GM23338 (cell line): ENCODE results near the gene FBXO31. TPM values are rescaled to one million over a fixed set of nuclear protein-coding genes. Genes with fewer than 3 reads are reported as not detected.

Experiments used
- ATAC-seq: fragments of 200-7000 bp; cut with Tn5 transposase; 3 replicates; pipeline ENCODE4 v1.9.1; 2020
- DNase-seq: peaks from one replicate; pipeline ENCODE4 v3.0.0-alpha.2; 2015; ENCODE audit warnings: low spot score
- H2AFZ ChIP-seq: fragments of 200-600 bp; sonication (generic); 2 replicates; pipeline ENCODE4 v1.8.0; 2016; ENCODE audit warnings: antibody characterized with exemption, mild to moderate bottlenecking, moderate library complexity
- H3F3A ChIP-seq: fragments of 200-600 bp; sonication (generic); replicated peaks from 2 replicates; pipeline ENCODE4 v1.8.0; 2017; ENCODE audit warnings: antibody characterized with exemption, mixed run types, low read depth
- H3K27ac ChIP-seq: fragments of 200-600 bp; sonication (generic); 2 replicates; pipeline ENCODE4 v1.6.1; 2016; ENCODE audit warnings: low read depth
- H3K27me3 ChIP-seq: fragments of 200-600 bp; sonication (generic); 2 replicates; pipeline ENCODE4 v1.8.0; 2016; ENCODE audit warnings: mild to moderate bottlenecking, mixed run types, moderate library complexity; ENCODE audit not compliant: insufficient read depth
- H3K36me3 ChIP-seq: fragments of 200-600 bp; sonication (generic); 2 replicates; pipeline ENCODE4 v1.8.0; 2016; ENCODE audit warnings: mild to moderate bottlenecking; ENCODE audit not compliant: insufficient read depth
- H3K4me1 ChIP-seq: fragments of 200-600 bp; sonication (generic); 2 replicates; pipeline ENCODE4 v1.8.0; 2016; ENCODE audit warnings: mild to moderate bottlenecking, moderate library complexity; ENCODE audit not compliant: insufficient read depth
- H3K4me2 ChIP-seq: fragments of 200-600 bp; sonication (generic); 2 replicates; pipeline ENCODE4 v1.7.1; 2017; ENCODE audit warnings: mixed run types
- H3K4me3 ChIP-seq: fragments of 200-600 bp; sonication (generic); 2 replicates; pipeline ENCODE4 v1.6.1; 2016; ENCODE audit warnings: mixed run types
- H3K79me2 ChIP-seq: fragments of 200-600 bp; sonication (generic); replicated peaks from 2 replicates; pipeline ENCODE4 v1.8.0; 2017; ENCODE audit warnings: mild to moderate bottlenecking; ENCODE audit not compliant: insufficient read depth
- H3K9me2 ChIP-seq: fragments of 200-600 bp; sonication (generic); 2 replicates; pipeline ENCODE4 v1.8.0; 2017; ENCODE audit not compliant: insufficient read depth
- H4K20me1 ChIP-seq: fragments of 200-600 bp; sonication (generic); replicated peaks from 2 replicates; pipeline ENCODE4 v1.8.0; 2017; ENCODE audit warnings: mild to moderate bottlenecking; ENCODE audit not compliant: insufficient read depth
- H3K27ac Mint-ChIP-seq: 2 replicates; pipeline ENCODE4 v1.8.0; 2020; ENCODE audit warnings: inconsistent platforms, mild to moderate bottlenecking, moderate library complexity, mixed read lengths
- H3K27me3 Mint-ChIP-seq: 3 replicates; pipeline ENCODE4 v1.8.0; 2022; ENCODE audit warnings: low read depth, mild to moderate bottlenecking, moderate library complexity, mixed read lengths, inconsistent platforms; ENCODE audit not compliant: insufficient read depth, poor library complexity
- H3K36me3 Mint-ChIP-seq: 3 replicates; pipeline ENCODE4 v1.8.0; 2021; ENCODE audit warnings: low read depth, mild to moderate bottlenecking, inconsistent platforms, moderate library complexity, mixed read lengths
- H3K4me1 Mint-ChIP-seq: 3 replicates; pipeline ENCODE4 v1.8.0; 2020; ENCODE audit warnings: mild to moderate bottlenecking, inconsistent platforms, mixed read lengths
- H3K4me3 Mint-ChIP-seq: 3 replicates; pipeline ENCODE4 v1.8.0; 2021; ENCODE audit warnings: moderate library complexity, mild to moderate bottlenecking, inconsistent platforms, mixed read lengths
- H3K9me3 Mint-ChIP-seq: 3 replicates; pipeline ENCODE4 v1.8.0; 2020; ENCODE audit warnings: moderate library complexity, mild to moderate bottlenecking, inconsistent platforms, mixed read lengths
- CREB1 ChIP-seq: fragments of 250-450 bp; sonication (Bioruptor Pico); IDR thresholded peaks from 2 replicates; pipeline ENCODE4 v1.5.0; 2020; ENCODE audit warnings: low read depth, mild to moderate bottlenecking, moderate library complexity
- EZH2 ChIP-seq: fragments of 200-600 bp; sonication (generic); IDR thresholded peaks from one replicate; pipeline ENCODE4 v1.8.0; 2017; ENCODE audit warnings: antibody characterized with exemption, mild to moderate bottlenecking, low read depth; ENCODE audit not compliant: unreplicated experiment
- JUNB ChIP-seq: IDR thresholded peaks from one replicate; pipeline ENCODE4 v1.6.1; 2016; ENCODE audit warnings: antibody characterized with exemption; ENCODE audit not compliant: unreplicated experiment
- ZNF331 ChIP-seq: fragments of 250-450 bp; sonication (Bioruptor Pico); IDR thresholded peaks from 2 replicates; pipeline ENCODE4 v1.5.0; 2020; ENCODE audit warnings: low read depth, mild to moderate bottlenecking, moderate library complexity
- polyA plus RNA-seq: library from polyadenylated mRNA; unstranded; fragments of >200 nt; fragmentation: Nextera tagmentation; extraction: Ambion mirVana; gene quantifications from 2 replicates; pipeline ENCODE4 v1.2.1, GENCODE V29; 2016
- total RNA-seq: library from RNA; depleted of rRNA; stranded (reverse); fragments of >200 nt; shearing (Covaris generic); gene quantifications from 2 replicates; pipeline ENCODE4 v1.2.3, GENCODE V29; 2014
- TF ChIP-seq, protein P1 (sequence below), 2 experiments: fragments of 200-600 bp in 1 of 2; sonication (generic) in 1 of 2; conservative IDR thresholded peaks; 2 replicates each; pipeline versions ENCODE4 v1.5.1 to v1.6.1; 2016 to 2017; ENCODE audit warnings: antibody characterized with exemption in 2 of 2, low read depth in 2 of 2, mild to moderate bottlenecking in 2 of 2, moderate library complexity in 1 of 2
- TF ChIP-seq, protein P2 (sequence below): IDR thresholded peaks from one replicate; pipeline ENCODE4 v1.6.1; 2018; ENCODE audit warnings: antibody characterized with exemption; ENCODE audit not compliant: unreplicated experiment

Gene FBXO31
- total and polyA plus RNA-seq, 2 experiments from 2014 or later = 7.0 to 23.8 TPM

DNA sequence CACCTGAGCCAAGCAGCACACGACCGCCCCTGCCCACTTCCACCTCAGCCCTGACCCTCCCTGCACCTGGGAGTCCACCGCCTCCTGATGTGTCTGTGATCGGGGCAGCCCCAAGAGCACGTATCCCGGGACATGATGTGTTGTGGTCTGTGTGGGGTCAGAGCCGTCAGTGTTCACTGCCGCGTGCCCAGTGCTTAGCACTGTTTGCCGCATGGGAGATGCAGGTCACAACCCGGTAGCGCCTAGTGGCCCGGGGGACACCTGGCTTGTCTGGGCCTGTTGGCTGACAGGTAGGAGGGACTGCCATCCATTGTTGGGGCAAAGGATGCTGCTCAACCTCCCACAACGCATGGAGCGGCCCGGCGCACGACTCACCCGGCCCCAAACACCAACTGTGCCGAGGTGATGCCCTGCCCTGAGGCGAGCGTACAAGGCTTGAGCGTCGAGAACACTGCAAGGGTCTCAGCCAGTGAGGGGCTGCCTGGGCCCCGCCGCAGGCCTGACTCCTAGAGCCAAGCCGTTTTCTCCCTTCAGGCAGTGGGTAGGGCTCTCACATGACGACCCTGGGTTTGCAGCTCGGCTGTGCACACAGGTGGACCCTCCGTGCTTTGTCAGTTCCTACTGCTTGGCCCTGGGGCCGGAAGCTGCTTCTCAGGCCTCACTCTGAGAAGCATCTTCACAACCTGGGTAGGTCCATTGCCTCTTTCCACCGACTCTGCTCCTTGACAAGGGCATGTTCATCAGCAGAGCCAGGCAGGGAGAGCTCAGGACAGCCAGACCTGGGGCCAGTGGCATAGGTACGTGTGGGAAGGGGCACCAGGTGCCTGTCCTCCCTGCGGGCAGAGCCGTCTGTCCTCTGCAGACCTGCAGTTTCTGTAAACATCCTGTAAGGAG is 60.5 kb downstream of the FBXO31 start (continued):
- no peak for TF ChIP-seq CREB1 (CRISPR knock-in tag)
- TF ChIP-seq JUNB = no peak
- TF ChIP-seq EZH2 = no peak
- TF ChIP-seq ZNF331 (CRISPR knock-in tag) = no peak
- TF ChIP-seq, protein P1, sequence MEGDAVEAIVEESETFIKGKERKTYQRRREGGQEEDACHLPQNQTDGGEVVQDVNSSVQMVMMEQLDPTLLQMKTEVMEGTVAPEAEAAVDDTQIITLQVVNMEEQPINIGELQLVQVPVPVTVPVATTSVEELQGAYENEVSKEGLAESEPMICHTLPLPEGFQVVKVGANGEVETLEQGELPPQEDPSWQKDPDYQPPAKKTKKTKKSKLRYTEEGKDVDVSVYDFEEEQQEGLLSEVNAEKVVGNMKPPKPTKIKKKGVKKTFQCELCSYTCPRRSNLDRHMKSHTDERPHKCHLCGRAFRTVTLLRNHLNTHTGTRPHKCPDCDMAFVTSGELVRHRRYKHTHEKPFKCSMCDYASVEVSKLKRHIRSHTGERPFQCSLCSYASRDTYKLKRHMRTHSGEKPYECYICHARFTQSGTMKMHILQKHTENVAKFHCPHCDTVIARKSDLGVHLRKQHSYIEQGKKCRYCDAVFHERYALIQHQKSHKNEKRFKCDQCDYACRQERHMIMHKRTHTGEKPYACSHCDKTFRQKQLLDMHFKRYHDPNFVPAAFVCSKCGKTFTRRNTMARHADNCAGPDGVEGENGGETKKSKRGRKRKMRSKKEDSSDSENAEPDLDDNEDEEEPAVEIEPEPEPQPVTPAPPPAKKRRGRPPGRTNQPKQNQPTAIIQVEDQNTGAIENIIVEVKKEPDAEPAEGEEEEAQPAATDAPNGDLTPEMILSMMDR (conservative IDR thresholded peaks at IDR 0.05; ENCODE audit: low read depth in 2 of 2) = no peak

DNA sequence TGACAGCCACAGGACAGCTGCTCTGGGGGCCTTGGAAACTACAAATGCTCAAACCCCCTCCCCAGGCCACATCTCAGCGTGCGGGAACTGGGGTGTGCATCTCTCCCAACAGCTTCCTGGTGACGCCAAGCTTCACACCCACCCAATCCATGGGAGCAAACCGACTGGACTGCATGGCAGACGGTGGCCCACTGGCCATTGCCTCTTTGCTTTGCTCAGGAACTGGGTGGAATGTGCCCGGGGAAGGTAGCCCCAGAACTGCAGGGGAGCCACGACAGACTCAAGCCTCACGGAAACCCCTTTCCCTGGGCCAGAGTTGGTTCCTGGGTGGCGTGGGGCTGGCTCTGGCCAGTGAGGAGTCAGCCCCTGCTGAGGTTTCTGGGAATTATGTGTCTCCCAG is 61.2 kb downstream of the FBXO31 start:
- no peaks in the 10 kb centered on the region for H3K27me3 ChIP-seq
- no peak overlapping the region for H3K27ac Mint-ChIP-seq
- peaks cover 6% of the 10 kb centered on the region for H3K4me1 Mint-ChIP-seq
- TF ChIP-seq EZH2 (no peak), JUNB (no peak)
- TF ChIP-seq, protein P2, sequence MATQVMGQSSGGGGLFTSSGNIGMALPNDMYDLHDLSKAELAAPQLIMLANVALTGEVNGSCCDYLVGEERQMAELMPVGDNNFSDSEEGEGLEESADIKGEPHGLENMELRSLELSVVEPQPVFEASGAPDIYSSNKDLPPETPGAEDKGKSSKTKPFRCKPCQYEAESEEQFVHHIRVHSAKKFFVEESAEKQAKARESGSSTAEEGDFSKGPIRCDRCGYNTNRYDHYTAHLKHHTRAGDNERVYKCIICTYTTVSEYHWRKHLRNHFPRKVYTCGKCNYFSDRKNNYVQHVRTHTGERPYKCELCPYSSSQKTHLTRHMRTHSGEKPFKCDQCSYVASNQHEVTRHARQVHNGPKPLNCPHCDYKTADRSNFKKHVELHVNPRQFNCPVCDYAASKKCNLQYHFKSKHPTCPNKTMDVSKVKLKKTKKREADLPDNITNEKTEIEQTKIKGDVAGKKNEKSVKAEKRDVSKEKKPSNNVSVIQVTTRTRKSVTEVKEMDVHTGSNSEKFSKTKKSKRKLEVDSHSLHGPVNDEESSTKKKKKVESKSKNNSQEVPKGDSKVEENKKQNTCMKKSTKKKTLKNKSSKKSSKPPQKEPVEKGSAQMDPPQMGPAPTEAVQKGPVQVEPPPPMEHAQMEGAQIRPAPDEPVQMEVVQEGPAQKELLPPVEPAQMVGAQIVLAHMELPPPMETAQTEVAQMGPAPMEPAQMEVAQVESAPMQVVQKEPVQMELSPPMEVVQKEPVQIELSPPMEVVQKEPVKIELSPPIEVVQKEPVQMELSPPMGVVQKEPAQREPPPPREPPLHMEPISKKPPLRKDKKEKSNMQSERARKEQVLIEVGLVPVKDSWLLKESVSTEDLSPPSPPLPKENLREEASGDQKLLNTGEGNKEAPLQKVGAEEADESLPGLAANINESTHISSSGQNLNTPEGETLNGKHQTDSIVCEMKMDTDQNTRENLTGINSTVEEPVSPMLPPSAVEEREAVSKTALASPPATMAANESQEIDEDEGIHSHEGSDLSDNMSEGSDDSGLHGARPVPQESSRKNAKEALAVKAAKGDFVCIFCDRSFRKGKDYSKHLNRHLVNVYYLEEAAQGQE = no peak
- no peak overlapping the region for H3K4me2 ChIP-seq
- H3F3A ChIP-seq = no peaks in the 10 kb centered on the region
- no peak overlapping the region for H3K4me3 ChIP-seq
- no peak overlapping the region for H3K4me3 Mint-ChIP-seq
- ATAC-seq = no peak
- H3K79me2 ChIP-seq = peaks cover 13% of the 10 kb centered on the region
- H3K27ac ChIP-seq = no peak overlapping the region
- no peaks in the 10 kb centered on the region for H4K20me1 ChIP-seq
- H3K9me3 Mint-ChIP-seq = peaks cover 5% of the 10 kb centered on the region; the same call in 2 of the 3 replicates
- H3K27me3 Mint-ChIP-seq = peaks cover 10% of the 10 kb centered on the region
- DNase-seq = no peak
- no peaks in the 10 kb centered on the region for H3K9me2 ChIP-seq
- H3K36me3 ChIP-seq = no peaks in the 10 kb centered on the region
- peaks cover 8% of the 10 kb centered on the region; the same call in 1 of the 2 replicates for H3K4me1 ChIP-seq
- no peak overlapping the region for H2AFZ ChIP-seq
- H3K36me3 Mint-ChIP-seq = peaks cover 4% of the 10 kb centered on the region; the same call in 1 of the 3 replicates
